ENCODE results near the gene AURKB. TPM values are rescaled to one million over a fixed set of nuclear protein-coding genes. Genes with fewer than 3 reads are reported as not detected.
"Not testable (repeated sequence)": the region's sequence is repeated elsewhere in the genome, so short reads cannot be mapped to it uniquely, and the experiment has no call there.

The AURKB gene
- total RNA-seq, 1 donor = 31.8 TPM

- no peak for TF ChIP-seq CTCF (IDR thresholded peaks at IDR 0.05; ENCODE audit: insufficient read depth, low read length)
- peak overlapping the region; percentile 73 for H3K4me3 ChIP-seq (ENCODE audit: low read depth, low read length)
- DNase-seq (ENCODE audit: low read depth) = peak; percentile 95
These were observed 11.4 kb upstream of the AURKB start for GRCh38 chr17:8221663-8222379.

GRCh38 chr17:8220783-8221662, 10.6 kb upstream of the AURKB start:
- peak; percentile 95 for DNase-seq (ENCODE audit: low read depth)
- TF ChIP-seq CTCF (IDR thresholded peaks at IDR 0.05; ENCODE audit: insufficient read depth, low read length) = no peak

DNA sequence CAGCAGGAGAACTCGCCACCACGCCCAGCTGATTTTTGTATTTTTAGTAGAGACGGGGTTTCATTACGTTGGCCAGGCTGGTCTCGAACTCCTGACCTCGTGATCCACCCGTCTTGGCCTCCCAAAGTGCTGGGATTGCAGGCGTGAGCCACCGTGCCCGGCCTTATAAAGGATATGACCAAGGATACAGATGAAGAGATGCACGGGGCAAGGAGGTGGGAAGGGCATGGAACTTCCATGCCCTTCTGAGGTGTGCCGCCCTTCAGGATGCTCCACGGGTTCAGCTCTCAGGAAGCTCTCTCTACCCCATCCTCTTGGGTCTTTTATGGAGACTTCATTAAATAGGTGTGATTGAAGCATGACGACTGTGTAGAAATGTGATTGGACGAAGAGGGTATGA, 3.6 kb upstream of the AURKB start:
- H3K4me3 ChIP-seq (ENCODE audit: low read depth, low read length); DNase-seq (ENCODE audit: low read depth): not testable (repeated sequence)

More at GRCh38 chr17:8220783-8221662, 10.6 kb upstream of the AURKB start:
- H3K4me3 ChIP-seq (ENCODE audit: low read depth, low read length) = peak overlapping the region; percentile 71

- TF ChIP-seq CTCF (IDR thresholded peaks at IDR 0.05; ENCODE audit: insufficient read depth, low read length) = no peak
- no peak overlapping the region for H3K4me3 ChIP-seq (ENCODE audit: low read depth, low read length)
- no peak for DNase-seq (ENCODE audit: low read depth)
These were observed 2.2 kb upstream of the AURKB start for GRCh38 chr17:8212312-8213180.

- peak; percentile 4 for DNase-seq (ENCODE audit: low read depth)
- no peak for TF ChIP-seq CTCF (IDR thresholded peaks at IDR 0.05; ENCODE audit: insufficient read depth, low read length)
These were observed 535 bp upstream of the AURKB start for GRCh38 chr17:8210761-8211458.

DNA sequence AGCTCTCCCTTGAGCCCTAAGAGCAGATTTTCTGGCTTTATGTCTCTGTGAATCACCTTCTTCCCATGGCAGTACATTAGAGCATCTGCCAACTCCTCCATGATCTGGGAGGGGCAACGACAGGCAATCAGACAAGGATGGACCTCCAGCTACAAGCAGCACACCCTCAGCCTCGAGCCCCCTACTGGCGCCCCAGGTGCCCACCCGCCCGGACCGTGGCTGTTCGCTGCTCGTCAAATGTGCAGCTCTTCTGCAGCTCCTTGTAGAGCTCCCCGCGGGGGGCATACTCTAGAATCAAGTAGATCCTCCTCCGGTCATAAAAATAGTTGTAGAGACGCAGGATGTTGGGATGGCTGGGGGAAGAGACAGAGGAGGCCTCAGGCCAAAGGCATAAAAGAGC, 3.8 kb downstream of the AURKB start:
- H3K4me3 ChIP-seq (ENCODE audit: low read depth, low read length) = no peak overlapping the region
- TF ChIP-seq CTCF (IDR thresholded peaks at IDR 0.05; ENCODE audit: insufficient read depth, low read length) = no peak
- DNase-seq (ENCODE audit: low read depth) = no peak

More at GRCh38 chr17:8210761-8211458, 535 bp upstream of the AURKB start:
- H3K4me3 ChIP-seq (ENCODE audit: low read depth, low read length) = peak overlapping the region; percentile 86

Measured in fibroblast of the aortic adventitia (primary cell).